Mucosa of descending colon (tissue), 3 donors: Measurements from ENCODE around the gene SSNA1. TPM values are rescaled to one million over a fixed set of nuclear protein-coding genes. Genes with fewer than 3 reads are reported as not detected.

Experiments
- ATAC-seq: fragments of 200-7000 bp; cut with Tn5 transposase; one replicate; pipeline ENCODE4 v1.9.1; 2020; ENCODE audit warnings: mild to moderate bottlenecking, moderate library complexity
- DNase-seq, 3 donors: peaks; one replicate each; pipeline ENCODE4 v3.0.0-alpha.2; 2020
- H3K36me3 ChIP-seq: fragments of 200-600 bp; one replicate; pipeline ENCODE4 v1.8.0; 2021; ENCODE audit warnings: low read depth, mild to moderate bottlenecking
- H3K4me1 ChIP-seq: fragments of 200-600 bp; one replicate; pipeline ENCODE4 v1.8.0; 2021; ENCODE audit warnings: low read depth, mild to moderate bottlenecking
- H3K4me3 ChIP-seq: fragments of 200-600 bp; one replicate; pipeline ENCODE4 v1.8.0; 2021; ENCODE audit warnings: mild to moderate bottlenecking
- H3K9me3 ChIP-seq: fragments of 200-600 bp; one replicate; pipeline ENCODE4 v1.8.0; 2021; ENCODE audit warnings: mild to moderate bottlenecking
- intact Hi-C, 2 donors: fragments of 100-400 bp; cut with DNase I in 1 of 2; cut with micrococcal nuclease in 1 of 2; formaldehyde crosslinking; loops; one replicate each; pipeline versions ENCODE4 v1.11.0 to v1.11.1; 2022; cut with DNase I, micrococcal nuclease
- total RNA-seq, 3 donors: library from RNA; stranded (reverse); fragmentation: NEBNext Ultra II Directional in 2 of 3; extraction: Animal tissue kit (Norgen Biotek cat#: 25700) in 2 of 3; gene quantifications; one replicate each; pipeline versions ENCODE4 v1.2.1 to v1.2.4, GENCODE V29; 2021 to 2023
- TF ChIP-seq, protein P1 (sequence below): fragments of 200-600 bp; IDR thresholded peaks from one replicate; pipeline ENCODE4 v1.8.0; 2022; ENCODE audit warnings: antibody characterized with exemption, mild to moderate bottlenecking
- donor health status: DM: no; HTN: no; CAD: no; lungs with moderate emphysema.
- donor health status: DM: no; HTN: no; CAD: no.
- donor health status: DM: no; HTN: yes; CAD: no.

SSNA1 gene
- total RNA-seq, 3 donors from 2014 or later: 56.7 to 71.1 (median 64.0) TPM

GRCh38 chr9:137149942-137150616, 38.4 kb upstream of the SSNA1 start:
- Histone ChIP-seq H3K4me1 (no peaks in the 10 kb centered on the region), H3K36me3 (no peaks in the 10 kb centered on the region), H3K9me3 (no peaks in the 10 kb centered on the region), H3K4me3 (no peak overlapping the region)
- peak; percentile 52 for ATAC-seq
- intact Hi-C loops: no loop called here
- no peak for DNase-seq
- TF ChIP-seq, protein P1, sequence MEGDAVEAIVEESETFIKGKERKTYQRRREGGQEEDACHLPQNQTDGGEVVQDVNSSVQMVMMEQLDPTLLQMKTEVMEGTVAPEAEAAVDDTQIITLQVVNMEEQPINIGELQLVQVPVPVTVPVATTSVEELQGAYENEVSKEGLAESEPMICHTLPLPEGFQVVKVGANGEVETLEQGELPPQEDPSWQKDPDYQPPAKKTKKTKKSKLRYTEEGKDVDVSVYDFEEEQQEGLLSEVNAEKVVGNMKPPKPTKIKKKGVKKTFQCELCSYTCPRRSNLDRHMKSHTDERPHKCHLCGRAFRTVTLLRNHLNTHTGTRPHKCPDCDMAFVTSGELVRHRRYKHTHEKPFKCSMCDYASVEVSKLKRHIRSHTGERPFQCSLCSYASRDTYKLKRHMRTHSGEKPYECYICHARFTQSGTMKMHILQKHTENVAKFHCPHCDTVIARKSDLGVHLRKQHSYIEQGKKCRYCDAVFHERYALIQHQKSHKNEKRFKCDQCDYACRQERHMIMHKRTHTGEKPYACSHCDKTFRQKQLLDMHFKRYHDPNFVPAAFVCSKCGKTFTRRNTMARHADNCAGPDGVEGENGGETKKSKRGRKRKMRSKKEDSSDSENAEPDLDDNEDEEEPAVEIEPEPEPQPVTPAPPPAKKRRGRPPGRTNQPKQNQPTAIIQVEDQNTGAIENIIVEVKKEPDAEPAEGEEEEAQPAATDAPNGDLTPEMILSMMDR: no peak

GRCh38 chr9:137150617-137151457, 37.6 kb upstream of the SSNA1 start:
- no peaks in the 10 kb centered on the region for H3K9me3 ChIP-seq
- TF ChIP-seq, protein P1: no peak
- ATAC-seq (peak; percentile 79), DNase-seq (peak; percentile 79 to 85 (median 81))
- no peak overlapping the region for H3K4me3 ChIP-seq
- no peaks in the 10 kb centered on the region for H3K4me1 ChIP-seq
- intact Hi-C loops: no loop called here
- no peaks in the 10 kb centered on the region for H3K36me3 ChIP-seq

DNA sequence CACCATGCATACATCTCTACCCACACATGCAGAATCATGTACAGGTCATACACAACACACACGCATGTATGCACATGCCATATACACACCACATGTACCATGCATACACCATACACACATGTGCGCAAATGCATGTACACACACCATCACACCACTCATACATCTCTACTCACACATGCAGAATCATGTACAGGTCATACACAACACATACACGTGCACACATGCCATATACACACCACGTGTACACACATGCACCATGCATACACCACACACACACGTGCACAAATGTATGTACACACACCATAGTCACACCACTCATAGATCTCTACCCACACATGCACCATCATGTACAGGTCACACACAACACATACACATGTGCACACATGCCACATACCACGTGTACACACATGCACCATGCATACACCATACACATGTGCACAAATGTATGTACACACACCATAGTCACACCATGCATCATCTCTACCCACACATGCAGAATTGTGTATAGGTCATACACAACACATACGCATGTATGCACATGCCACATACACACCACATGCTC, 35.6 kb upstream of the SSNA1 start:
- no peaks in the 10 kb centered on the region for H3K36me3 ChIP-seq
- TF ChIP-seq, protein P1: no peak
- H3K9me3 ChIP-seq: no peaks in the 10 kb centered on the region
- peaks cover 3% of the 10 kb centered on the region for H3K4me1 ChIP-seq
- ATAC-seq: no peak
- no peak for DNase-seq
- intact Hi-C loops: no loop called here
- no peak overlapping the region for H3K4me3 ChIP-seq

GRCh38 chr9:137156567-137157375, 31.7 kb upstream of the SSNA1 start:
- DNase-seq (peak in 1 of 3 donors; percentile 62), ATAC-seq (peak; percentile 81)
- Histone ChIP-seq H3K9me3 (no peaks in the 10 kb centered on the region), H3K4me1 (peaks cover 3% of the 10 kb centered on the region), H3K4me3 (no peak overlapping the region), H3K36me3 (no peaks in the 10 kb centered on the region)
- TF ChIP-seq, protein P1: no peak
- intact Hi-C loops: no loop called here
